Measurements from ENCODE around the gene PRKCSH. TPM values are rescaled to one million over a fixed set of nuclear protein-coding genes. Genes with fewer than 3 reads are reported as not detected.

Gene PRKCSH
- polyA plus RNA-seq, 1 donor = 321 TPM

GRCh38 chr19:11499220-11499726 lies 63.8 kb downstream of the PRKCSH start:
- no peak for DNase-seq

GRCh38 chr19:11499890-11500420 lies 64.5 kb downstream of the PRKCSH start:
- DNase-seq = no peak

Other genes with a start within 250 kb of the PRKCSH start
- 117 TPM for gene KANK2, start 238.1 kb upstream of the PRKCSH start, polyA plus RNA-seq (ENCODE audit: insufficient read length)
- gene ANGPTL8, start 196.0 kb upstream of the PRKCSH start, polyA plus RNA-seq (ENCODE audit: insufficient read length) = 0.62 TPM
- 49.3 TPM for gene DOCK6, start 173.1 kb upstream of the PRKCSH start, polyA plus RNA-seq (ENCODE audit: insufficient read length)
- gene TSPAN16, start 139.5 kb upstream of the PRKCSH start, polyA plus RNA-seq (ENCODE audit: insufficient read length) = not detected
- 15.2 TPM for gene RAB3D, start 96.0 kb upstream of the PRKCSH start, polyA plus RNA-seq (ENCODE audit: insufficient read length)
- gene TMEM205, start 89.4 kb upstream of the PRKCSH start, polyA plus RNA-seq (ENCODE audit: insufficient read length) = 121 TPM
- gene CCDC159, start 89.1 kb upstream of the PRKCSH start, polyA plus RNA-seq (ENCODE audit: insufficient read length) = 30.3 TPM
- gene PLPPR2, start 80.2 kb upstream of the PRKCSH start, polyA plus RNA-seq (ENCODE audit: insufficient read length) = 10.5 TPM
- 2.7 TPM for gene SWSAP1, start 61.0 kb upstream of the PRKCSH start, polyA plus RNA-seq (ENCODE audit: insufficient read length)
- 21.3 TPM for gene EPOR, start 51.3 kb upstream of the PRKCSH start, polyA plus RNA-seq (ENCODE audit: insufficient read length)
- gene RGL3, start 16.3 kb upstream of the PRKCSH start, polyA plus RNA-seq (ENCODE audit: insufficient read length) = 99.4 TPM
- 1.4 TPM for gene ODAD3, start 514 bp upstream of the PRKCSH start, polyA plus RNA-seq (ENCODE audit: insufficient read length)
- 0.05 TPM for gene ELAVL3, start 45.4 kb downstream of the PRKCSH start, polyA plus RNA-seq (ENCODE audit: insufficient read length)
- gene ZNF653, start 70.2 kb downstream of the PRKCSH start, polyA plus RNA-seq (ENCODE audit: insufficient read length) = 9.6 TPM
- gene ECSIT, start 93.5 kb downstream of the PRKCSH start, polyA plus RNA-seq (ENCODE audit: insufficient read length) = 31.0 TPM
- 3.0 TPM for gene CNN1, start 103.2 kb downstream of the PRKCSH start, polyA plus RNA-seq (ENCODE audit: insufficient read length)
- gene ELOF1, start 123.6 kb downstream of the PRKCSH start, polyA plus RNA-seq (ENCODE audit: insufficient read length) = 42.3 TPM
- gene ACP5, start 142.0 kb downstream of the PRKCSH start, polyA plus RNA-seq (ENCODE audit: insufficient read length) = 10.0 TPM
- gene ZNF627, start 161.8 kb downstream of the PRKCSH start, polyA plus RNA-seq (ENCODE audit: insufficient read length) = 43.4 TPM

All from left kidney (tissue), 2 donors.